ENCODE data around the gene SSUH2.

Gene SSUH2

DNA sequence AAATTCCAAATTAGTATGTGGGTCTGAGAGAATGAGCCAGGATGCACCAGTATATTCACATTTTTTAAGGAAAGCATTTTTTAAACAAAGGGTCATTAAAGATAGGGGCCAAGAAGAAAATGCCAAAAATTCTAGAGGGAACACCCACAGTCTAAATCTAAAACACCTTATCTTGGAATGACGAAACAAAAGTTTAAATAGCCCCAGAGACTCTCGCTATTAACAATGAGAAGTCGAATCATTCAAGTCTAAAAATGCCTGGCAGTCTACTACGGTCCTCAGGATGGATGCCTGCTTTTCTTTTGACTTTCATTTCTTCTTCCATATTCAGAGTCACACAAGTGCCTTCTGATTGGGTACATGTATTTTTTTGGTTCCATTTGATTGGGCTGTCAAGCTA is 66.3 kb downstream of the SSUH2 start:
- DNase-seq = no peak

DNA sequence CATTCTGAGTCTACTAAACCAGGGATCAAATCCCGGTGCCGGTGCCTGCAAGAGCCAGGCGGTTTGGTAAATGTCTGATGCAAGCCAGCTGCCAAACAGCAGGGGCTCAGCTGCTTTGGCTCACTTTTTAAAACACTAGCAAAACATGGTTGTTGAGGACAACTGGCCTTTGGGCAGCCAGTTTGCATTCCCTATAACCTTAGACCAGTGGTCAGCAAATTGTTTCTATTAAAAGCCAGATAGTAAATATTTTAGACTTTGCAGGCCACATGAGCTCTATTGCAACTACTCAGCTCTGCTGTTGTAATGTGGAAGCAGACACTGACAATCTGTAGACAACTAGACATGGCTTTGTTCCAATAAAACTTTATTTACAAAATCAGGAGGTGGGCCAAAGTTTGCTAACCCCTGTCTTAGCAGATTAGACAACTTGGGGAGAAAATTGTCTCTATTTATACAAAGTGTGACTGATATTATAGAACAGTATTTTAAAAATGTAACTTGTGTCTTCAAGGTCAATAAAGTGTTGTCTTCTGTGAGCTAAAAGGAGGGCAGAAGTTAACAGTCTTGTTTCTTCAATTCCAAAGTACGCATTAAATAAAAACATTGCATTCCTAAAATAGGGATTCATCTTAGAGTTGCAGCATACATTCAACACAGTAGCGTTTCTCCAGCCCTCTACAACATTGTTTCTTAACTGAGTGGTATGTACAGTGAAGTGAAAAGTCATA is 67.6 kb downstream of the SSUH2 start:
- no peak for DNase-seq

DNA sequence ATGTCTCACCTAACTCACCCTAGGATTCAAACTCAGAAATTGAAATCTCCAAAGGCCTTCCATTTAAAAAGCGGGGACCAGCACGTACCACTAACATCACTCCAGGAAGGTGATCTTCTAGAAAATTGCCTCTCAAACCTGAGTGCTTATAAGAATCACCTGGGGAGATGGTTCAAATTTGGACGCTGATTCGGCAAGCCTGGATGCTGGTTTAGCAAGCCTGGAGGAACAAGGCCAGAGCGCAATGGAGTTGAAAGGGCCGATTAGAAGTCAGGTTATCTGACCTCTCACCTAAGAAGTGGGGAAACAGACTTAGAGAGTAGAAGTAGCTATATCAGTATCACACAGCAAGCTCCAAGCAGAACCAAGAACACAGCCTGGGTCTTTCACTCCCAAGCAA is 68.2 kb downstream of the SSUH2 start:
- no peak for DNase-seq

DNA sequence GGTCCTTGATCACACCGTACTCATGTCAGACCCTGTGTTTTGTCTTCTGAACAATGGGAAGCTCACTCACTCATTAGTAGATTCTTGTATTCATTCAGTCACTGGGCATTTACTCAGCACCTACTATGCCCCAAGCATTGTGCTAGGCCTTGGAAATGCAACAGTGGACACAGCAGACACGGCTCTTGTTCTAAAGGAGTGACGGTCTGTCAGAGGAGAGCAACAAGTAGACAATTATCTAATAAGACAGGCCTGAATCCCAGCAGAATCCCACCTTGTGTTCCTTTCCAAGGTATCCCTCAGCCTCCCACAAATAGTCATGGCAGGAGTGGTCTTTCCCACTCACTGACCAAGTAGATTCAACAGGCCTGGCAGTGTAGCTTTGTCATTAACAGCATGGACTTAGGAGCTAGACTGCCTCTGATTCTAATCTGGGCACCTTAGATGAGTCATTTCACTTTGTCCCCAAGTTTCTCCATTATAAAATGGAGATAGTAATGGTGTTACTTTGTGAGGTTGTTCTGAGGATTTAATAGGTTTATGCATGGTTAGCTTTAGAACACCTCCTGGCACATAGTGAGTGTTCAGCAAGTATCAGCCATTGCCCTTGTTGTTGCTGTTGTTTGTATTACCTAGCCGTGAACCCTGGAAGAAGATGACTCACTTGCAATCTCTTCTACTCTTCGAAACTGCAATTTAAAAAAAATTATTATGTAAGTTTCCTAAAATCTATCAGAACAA is 69.1 kb downstream of the SSUH2 start:
- peak; percentile 24 for DNase-seq

DNA sequence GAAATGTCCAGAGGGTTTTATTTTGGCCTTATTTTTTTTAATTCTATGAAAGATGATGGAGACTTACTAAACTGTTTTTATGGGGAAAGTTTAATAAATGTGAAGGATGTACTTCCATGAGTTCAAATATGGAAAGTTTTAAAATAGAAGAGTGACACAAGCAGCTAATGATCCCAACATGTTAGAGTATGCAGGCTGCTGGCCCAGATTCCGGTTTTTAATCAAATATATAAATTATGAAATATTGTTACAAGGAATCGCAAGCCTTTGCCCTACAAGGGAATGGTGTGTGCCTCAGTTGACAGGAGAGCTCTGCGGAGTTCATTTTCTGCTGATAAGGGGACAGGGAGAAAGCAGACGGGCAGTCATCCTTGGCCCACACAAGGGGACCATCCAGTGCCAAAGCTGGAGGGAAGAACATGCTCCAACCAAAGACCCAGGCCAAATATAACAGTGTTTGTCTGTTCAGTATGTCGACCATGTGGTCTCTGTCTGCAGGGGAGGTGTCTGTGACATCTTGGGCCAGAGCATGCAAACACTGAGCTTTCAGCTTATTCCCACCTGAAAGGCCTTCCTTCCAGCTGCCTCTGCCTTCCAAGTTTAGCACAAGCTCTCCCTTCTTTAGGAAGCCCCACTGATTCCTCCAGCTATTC is 69.8 kb downstream of the SSUH2 start:
- no peak for DNase-seq

DNA sequence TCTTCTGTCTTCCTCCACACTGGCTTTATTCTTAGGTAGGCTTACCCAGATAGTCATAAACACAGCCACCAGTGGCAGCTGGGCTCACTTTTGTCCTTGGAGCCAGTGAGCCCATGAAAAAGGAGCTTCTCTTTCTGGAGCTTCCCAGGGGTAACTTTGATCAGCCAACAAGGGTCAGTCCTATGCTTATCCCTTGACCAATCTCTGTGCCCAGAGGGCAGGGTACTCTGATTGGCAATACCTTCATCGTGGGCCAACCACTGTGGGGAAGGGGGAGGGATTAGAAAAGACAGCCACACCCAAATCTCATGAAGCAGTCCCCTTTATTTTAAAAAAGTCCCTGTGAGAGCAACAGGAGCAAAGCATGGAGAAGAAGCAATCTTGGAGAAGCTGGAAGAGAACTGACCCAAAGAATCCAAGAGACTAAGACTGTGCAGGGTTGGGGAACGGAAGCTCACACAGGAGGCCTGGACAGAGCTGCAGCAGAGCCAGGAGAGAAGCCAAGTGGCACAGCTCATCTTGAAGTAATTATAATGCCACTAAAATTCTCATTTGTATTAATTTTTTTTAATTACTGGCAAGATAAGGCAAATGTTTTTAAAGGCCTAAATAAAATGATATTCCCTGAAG is 70.4 kb downstream of the SSUH2 start:
- no peak for DNase-seq

DNA sequence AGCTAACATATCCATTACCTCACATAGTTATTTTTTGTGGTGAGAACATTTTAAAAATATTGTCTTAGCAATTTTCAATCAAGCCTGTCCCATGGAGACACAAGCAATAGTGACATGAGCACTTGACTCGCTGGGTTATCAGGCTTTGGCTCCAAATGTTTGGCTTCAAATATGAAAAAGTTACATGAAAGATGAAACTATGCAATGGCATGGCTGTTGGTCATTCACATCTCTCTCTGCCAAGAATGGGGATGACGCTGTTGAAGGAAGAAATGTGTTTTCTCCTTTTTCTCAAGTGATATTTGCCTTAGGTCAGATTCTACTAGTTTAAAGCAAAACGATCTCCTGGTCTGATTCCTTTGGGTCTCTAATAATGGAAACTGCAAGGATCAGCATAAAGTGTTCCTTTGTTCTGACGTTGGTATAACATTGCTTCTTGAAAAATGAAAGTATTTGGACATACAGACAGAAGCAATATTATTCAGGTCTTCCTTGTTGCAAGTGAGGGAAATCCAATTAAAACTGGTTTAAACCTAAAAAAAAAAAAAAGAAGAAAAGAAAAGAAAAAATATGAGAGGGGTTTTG is 71.2 kb downstream of the SSUH2 start:
- no peak for DNase-seq

DNA sequence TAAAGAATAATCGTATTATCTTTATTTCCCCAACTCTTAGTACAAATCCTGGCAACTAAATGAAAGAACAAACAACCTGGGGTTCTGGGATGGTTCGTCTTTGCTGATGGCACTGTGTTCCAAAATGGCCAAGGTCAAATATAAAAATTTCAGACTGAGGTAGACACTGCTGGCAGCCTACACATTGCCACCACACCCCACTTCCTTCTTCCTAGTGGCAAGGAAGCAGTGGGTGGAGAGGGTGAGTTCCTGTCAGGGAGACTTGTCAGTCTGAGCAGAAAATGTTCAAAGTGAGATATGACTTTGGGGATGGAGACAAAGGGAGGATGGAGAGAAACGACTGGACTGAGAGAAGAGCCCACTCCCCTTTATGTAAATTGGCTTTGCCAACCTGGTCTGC is 73.3 kb downstream of the SSUH2 start:
- peak; percentile 21 for DNase-seq

Data from OCI-M1 (cell line).